Astrocyte of the cerebellum (primary cell): ENCODE data around the gene PRR35.
A peak's percentile ranks its signal among the peaks of the same experiment; 100 is the strongest.

Experiments used
- DNase-seq: peaks from one replicate; pipeline ENCODE4 v3.0.0-alpha.2; 2011; ENCODE audit warnings: low read depth
- H3K4me3 ChIP-seq: 2 replicates; pipeline ENCODE4 v1.5.1; 2011; ENCODE audit warnings: mild to moderate bottlenecking, low read depth, low read length, moderate library complexity
- CTCF ChIP-seq: IDR thresholded peaks from 2 replicates; pipeline ENCODE4 v1.5.1; 2012; ENCODE audit warnings: low read length, low read depth, moderate library complexity, mild to moderate bottlenecking; ENCODE audit errors: missing control alignments
- in situ Hi-C: cut with HindIII; loops from 2 replicates; pipeline ENCODE4 v1.10.0; 2017; ENCODE audit warnings: low sequenced_read_pairs

PRR35 gene

DNA sequence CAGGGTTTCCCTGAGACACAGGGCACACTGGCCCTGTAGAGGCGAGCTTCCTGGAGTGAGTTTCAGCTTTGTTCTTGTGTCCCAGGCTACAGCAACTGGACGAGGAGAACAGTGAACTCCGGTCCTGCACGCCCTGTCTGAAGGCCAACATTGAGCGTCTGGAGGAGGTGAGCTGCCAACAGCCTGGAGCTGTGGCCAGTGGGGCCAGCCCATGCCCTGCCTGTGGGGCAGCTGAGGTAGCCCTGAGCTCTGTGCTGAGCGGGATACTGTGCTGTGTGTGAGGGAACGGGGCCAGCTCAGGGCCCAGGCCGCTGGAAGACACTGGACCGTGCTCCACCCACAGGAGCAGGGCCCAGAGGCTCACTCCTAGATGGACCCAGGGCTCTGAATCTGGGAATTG lies 41.3 kb upstream of the PRR35 start:
- no peak for TF ChIP-seq CTCF
- no peak for DNase-seq
- no peak overlapping the region for H3K4me3 ChIP-seq
- in situ Hi-C loops = no loop called here

DNA sequence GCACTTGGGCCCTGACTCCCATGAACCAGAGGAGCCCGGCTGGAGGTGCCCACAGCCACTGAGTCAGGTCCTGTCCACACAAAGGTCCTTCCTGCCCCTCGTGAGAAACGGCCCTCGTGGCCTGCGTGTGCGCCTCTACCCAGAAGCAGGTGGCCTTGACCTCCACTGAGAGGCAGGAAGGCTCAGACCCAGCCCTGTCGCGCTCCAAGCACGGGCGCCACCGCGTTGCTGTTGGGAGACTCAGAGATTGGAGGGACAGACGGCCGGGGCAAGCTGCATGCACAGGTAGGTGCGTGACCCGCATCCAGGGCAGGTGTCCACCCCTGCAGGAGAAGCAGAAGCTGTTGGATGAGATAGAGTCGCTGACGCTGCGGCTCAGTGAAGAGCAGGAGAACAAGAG lies 40.8 kb upstream of the PRR35 start:
- TF ChIP-seq CTCF = no peak
- H3K4me3 ChIP-seq = no peak overlapping the region
- no peak for DNase-seq
- in situ Hi-C loops = no loop called here

GRCh38 chr16:519841-520687 lies 40.1 kb upstream of the PRR35 start:
- TF ChIP-seq CTCF = no peak
- H3K4me3 ChIP-seq = no peak overlapping the region
- in situ Hi-C loops = no loop called here
- no peak for DNase-seq

DNA sequence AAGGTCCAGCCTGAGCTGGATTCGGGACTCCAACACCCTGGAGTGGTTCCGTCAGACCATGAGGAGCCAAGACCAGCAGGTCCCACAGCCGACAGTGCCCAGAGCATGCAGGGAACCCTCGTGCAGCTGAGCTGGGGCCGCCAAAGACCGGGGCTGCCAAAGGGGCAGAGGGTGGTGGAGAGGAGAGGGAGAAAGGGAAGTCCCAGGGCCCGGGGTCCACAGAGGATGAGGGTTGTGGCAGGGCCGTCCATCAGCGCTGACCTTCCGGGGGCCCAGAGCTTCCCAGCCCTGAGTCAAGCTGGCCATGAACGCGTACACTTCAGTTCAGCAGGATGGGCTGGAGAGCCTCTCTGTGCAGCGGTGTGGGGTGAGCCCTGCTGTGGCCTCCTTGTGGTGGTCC lies 39.3 kb upstream of the PRR35 start:
- no peak for TF ChIP-seq CTCF
- in situ Hi-C loops = no loop called here
- no peak overlapping the region for H3K4me3 ChIP-seq
- DNase-seq = no peak

- no peak for DNase-seq
- TF ChIP-seq CTCF = peak; percentile 20
- in situ Hi-C loops = no loop called here
- no peak overlapping the region for H3K4me3 ChIP-seq
These were observed 38.6 kb upstream of the PRR35 start for GRCh38 chr16:521381-522210.

DNA sequence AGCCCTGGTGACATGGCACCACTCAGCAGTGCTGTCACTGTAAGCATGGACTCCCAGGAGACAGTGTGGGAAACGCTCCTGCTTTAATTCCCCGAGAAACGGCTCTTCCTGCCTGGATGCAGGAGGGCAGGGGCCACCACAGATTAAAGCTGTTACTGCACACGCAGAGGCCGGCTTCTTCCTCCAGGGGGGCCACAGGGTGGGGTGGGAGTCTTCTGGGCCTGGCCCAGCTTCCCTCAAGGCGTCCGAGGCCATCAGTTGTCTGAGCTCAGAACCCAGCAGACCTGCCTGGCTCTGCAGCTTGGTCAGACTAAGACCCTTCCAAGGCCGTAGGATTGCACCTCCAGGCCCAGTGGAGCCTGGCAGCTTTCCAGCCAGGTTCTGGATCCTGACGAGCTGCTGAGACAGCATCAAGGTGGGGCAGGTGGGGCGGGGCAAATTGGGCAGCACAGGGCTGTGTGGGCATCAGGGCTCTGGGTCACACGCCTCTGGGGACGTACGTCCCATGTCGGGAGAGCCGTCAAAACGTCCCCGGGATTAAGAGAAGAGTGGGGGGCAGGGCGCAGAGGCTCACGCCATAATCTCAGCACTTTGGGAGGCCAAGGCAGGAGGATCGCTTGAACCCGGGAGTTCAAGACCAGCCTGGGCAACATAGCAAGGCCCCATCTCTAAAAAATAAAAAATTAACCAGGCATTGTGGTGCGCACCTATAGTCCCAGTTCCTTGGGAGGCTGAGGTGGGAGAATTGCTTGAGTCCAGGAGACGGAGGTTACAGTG lies 37.7 kb upstream of the PRR35 start:
- DNase-seq = no peak
- in situ Hi-C loops = no loop called here
- no peak for TF ChIP-seq CTCF
- H3K4me3 ChIP-seq = no peak overlapping the region
